RPMI8226 (cell line): ENCODE results near the gene CELF4.

Experiments
- DNase-seq: peaks from one replicate; pipeline ENCODE4 v3.0.0-alpha.2; 2015

CELF4 gene

DNA sequence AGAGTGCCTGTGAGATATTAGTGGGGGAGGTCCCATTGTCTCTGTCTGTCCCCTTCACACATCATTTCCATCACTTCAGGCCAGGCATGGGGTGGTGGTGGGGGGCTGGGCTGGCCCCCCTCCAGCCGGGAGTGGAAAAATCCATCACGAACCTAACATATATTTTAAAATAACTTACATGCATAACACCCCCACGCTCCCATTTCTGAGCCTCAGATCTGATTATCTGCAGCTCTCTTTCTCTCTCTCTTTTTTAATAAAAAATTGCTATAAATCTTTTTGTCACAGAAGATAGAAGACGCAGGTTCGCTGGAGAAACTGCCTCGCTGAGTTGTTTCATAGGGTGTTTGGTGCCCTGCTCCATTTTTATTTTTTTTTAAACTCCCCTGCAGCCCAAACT is 159.8 kb downstream of the CELF4 start:
- no peak for DNase-seq

DNA sequence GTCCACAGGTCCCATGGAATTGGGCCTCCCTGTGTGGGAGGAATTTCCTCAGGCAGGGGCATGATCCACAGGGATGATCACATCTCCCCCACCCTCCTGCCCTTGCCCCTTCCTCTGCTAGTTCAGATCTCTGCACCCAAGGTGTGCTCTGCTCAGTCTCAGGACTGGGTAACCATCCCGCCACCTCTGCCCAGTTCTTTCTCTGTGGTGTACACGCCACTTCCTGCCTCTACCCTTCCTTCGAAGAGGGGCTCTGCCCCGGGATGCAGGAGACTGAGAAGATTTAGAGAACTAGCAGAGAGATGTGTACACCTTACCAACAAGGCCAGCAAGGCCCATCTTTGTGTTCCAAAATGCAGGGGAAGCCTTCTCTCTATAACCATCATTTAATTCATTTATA is 160.4 kb downstream of the CELF4 start:
- DNase-seq: no peak

DNA sequence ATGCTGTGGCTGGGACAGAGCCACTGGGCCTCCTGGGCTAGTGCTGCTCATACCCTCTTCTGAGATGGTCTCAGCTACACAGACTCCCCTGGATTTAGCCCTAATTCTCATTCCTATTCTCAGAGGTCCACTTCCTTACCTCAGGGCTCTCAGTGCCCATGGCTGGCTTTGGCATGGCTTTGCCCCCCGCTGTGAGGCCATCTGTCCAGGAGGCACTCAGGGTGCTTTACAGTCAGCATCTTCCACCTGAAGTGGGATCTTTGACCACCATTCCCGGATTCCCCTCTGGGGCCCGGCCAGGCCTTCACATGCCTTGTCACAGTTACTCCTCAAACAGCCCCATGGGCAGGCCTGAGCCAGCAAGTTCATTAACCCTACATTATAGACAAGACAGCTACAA is 161.8 kb downstream of the CELF4 start:
- DNase-seq: no peak

DNA sequence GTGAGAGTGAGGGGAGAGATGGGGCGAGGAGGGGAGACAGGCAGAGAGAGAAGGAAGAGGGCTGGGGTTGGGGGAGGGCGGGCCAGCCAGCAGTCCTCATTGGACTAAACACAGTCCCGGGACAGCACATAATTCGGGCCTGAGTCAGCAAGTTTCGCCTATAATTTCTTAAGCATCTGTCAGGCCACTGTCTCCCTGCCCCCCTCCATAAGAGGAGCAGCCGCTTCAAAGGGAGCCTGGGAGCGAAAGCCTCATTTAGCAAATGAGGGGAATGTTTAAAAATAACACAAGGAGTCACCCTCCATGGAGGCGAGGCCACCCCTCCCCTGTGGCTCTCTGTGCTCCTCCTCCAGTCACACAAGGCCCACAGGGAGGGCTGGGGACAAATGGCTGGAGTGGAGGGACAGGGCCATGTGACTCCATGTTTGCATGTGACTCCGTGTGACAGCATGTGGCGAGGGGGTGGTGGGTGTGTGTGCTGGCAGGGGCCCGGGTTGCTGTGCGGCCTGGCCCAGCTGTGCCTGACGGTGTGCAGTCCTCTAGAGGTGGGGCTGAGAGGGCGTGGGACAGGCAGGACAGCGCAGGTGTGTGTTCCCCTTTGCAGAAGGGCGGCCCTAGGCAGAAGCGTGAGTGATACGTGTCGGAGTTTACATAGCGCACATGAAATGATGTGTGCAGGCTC is 162.4 kb downstream of the CELF4 start:
- peak; percentile 49 for DNase-seq

DNA sequence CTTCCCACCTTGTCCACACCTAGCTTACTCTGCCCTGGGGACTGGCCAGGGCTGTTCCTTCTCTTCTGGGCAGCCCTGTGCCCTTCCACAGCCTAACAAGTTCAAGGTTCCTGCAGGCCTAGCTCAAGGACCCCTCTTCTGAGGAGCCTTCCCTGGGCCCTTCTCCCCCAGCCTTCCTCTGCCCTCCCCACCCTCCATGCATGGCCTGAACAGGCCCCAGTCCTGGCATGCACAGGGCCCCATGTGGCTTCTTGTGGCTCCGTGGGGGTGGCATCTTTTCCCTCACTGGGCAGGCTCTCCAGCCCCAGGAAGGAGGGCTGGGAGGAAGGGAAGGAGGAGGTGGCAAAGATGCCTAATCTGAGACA is 162.9 kb downstream of the CELF4 start:
- DNase-seq: no peak

DNA sequence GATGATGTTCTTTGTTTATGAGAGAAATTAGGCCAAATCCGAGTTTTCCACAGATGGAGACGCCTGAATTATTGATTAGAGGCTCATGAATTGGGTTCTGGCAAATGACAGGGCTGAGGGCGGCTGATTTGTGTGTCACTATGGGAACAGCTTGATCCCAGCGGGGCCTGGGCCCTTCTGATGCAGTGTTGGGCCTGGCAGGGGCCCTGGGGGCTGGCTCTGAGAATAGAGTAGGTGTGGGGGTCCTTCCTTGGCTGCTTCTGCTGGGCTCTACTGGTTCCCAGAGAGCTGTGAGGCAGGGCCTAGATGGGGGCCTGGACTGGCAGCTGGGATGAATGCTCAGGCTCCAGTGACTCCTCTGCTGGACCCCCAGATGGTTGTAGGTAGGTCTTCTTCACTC is 164.8 kb downstream of the CELF4 start:
- DNase-seq: no peak

DNA sequence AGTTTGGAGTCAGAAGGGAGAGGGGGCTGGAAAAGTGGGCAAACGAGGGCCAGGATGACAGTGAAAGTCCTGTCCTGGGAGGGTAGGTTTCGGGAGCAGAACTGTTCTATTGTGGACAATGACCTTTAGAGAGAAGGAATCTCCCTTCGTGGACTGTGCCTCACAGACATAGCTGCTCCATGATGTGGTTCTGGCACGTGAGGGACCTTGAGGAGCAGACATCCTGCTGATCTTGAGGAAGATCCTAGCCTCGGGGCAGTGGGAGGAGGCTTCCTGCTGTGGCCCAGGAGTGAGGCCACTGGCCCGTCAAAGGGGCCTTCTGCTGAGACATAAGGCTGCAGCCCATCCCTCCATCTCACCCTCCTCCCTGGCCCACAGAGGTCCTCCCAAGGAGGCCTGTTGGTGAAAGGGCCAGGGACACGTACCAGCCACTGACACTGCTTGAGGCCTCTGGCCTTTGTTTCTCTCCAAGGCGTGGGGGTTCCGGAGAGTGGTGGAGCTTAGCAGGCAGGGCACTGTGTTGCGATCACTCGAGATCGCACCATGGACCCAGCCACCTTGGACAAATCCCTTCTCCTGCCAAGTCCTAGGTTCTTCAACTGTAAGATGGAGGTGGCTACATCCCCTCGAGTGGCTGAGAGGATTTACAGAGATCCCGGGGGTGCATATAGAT is 167.2 kb downstream of the CELF4 start:
- no peak for DNase-seq

DNA sequence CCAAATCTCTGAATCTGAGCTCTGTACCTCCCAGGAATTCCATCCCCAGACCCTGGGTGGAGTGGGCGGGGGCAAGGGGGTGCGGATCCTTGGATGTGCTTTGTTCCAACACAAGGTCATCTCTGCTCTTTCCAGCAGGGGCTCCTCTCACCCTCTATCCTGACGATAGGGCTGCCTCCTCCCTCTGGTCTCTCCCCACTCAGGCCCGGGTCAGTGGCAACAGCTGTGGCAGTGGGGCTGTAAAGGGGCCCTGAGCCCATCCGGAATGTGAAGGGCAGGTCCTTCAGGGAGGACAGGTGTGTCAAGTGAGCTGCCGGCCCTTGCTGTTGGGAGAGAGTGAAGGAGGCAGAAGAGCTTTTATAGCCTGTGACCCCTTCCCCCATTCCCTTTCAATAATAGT is 167.8 kb downstream of the CELF4 start:
- DNase-seq: no peak

DNA sequence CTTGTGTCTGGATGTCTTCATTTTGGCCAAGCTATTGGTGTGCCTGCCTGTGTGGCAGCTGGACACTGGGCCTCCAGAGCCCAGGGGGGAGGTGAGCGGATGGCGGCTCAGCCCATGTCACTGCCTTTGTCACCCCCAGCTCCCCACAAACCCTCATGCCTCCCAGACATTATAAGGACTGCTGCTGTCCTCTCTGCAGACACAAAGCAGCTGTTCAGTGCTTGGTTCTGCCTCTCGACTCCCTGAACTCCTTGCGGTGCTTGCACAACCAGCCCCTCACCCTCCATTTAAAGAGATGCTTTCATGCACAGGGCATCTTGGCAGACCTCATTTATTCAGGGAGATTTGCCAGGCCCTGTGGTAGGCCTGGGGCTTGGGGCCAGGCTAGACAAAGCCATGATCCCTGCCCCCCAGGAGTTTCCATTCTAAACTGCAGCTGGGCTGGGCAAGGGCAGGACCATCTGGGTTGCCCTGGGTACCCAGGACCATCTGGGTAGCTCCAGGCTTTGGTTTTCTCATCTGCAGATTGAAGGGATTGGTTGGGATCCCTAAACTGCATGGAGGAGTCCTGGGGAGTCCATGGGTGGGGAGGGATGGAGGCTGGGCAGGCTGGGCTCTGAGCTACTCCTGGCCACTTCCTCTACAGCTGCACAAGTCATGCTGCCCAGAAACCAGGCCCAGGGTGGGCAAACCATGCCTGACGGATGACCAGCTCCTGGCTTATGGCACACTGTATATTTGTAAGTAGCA is 168.5 kb downstream of the CELF4 start:
- no peak for DNase-seq

DNA sequence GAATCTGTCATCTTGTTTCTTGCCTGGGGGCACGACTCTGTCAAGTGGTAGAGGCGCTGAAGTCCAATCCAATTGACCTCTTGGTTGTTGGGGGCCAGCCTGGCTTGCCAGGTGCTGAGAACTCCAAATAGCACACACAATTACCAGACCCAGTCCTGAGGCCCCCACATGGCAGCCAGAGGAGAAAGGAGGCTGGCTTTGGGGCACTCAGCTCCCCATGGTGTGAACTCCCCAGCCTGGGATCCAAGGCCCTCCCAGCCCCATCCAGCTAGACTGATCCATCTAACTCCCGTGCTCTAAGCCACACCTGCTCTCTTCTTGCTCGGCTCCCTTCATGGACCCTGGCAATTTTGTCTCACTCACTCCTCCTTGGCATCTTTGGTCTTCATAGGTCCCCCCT is 170.0 kb downstream of the CELF4 start:
- DNase-seq: no peak

DNA sequence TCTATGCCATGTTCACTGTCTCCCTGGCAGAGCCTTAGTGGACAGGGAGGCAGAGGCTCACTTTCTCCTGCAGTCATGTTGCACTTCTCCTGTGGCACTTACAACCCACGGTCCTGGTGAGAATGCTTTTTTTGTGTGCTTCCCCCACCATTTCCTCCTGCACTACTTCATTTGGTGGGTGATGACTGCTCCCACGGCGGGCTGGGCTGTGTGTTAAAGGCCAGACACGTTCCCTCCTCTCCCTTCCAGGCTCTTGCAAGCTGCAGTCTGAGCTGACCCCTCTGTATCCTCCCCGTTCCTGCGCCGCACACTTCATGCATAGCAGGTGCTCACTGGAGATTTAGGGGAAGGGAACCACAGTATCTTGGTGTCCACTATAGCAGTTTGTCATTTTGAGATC is 170.5 kb downstream of the CELF4 start:
- DNase-seq: no peak

DNA sequence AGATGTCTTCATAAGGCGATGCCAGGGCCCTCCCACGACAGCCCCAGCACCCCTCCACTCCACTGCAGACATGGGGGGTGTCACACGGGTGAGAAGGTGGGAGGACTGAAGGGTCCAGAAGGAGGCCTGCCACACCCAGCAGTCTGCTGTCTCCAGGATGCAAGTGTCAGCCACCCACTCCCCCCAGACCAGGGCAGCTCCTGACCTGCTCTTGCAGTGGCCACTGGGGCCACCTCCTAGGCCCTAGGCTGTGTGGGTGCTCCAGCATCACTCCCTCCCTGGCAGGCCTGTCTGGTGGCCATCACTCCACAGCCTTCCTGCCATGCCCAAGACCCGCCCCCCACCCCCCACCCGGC is 171.0 kb downstream of the CELF4 start:
- no peak for DNase-seq

DNA sequence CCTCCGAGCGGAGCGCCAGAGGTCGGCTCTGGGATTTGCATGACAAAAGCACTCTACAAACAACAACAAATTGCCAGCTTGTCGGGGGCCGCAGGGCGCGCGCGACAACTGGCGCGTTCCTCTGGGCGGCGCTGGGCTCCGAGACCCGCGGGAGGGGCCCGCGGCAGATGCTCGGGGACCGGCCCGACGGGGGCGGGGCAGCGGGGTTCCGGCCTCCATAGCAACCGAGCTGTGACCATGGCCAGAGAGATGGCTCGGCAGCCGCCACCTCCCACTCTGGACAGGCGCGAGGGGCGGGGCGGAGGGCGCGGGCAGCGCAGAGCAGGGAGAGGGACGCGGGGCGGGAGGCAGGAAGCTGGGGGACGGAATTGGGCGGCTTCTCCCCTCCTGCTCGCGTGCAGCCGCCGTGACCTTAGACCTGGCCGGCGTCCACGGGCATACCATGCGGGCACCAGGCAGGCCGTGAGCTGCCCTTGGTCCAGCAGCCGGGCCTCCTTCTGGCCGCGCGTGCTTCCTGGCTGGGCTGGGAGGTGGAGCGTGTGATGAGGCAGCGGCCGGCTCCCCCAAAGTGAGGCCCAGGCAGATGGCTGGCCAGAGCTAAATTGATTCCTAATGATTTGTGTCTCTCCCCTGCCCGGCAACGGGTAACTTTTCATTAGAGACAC is 171.5 kb downstream of the CELF4 start:
- DNase-seq: peak; percentile 54

DNA sequence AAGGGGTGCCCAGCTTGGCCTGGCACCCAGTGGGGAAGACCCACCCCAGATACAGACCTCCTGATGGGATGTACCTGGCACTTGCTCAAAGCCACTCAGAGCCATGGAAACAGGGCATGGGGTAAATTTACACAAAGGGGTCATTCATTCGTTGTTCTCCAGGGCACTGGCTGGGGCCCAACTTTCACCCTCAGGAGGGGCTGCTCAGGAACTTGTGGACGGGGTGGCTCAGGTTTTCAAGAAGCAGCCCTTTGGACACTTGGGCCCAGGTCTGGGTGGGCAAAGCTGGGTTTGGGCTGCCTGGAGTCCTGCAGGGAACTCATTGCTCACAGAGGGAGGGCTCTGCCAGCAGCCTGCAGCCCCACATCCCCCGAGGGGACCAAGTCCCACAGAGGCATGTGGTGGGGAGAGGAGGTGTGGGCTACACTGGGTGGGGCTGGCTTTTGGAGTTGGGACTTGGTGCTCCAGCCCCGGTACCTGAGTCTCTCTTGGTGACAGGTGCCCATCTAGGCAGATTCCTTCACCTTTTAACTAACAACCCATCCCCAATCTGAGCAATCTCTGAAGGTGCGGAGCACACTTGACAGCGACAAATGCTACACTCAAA is 172.3 kb downstream of the CELF4 start:
- no peak for DNase-seq

DNA sequence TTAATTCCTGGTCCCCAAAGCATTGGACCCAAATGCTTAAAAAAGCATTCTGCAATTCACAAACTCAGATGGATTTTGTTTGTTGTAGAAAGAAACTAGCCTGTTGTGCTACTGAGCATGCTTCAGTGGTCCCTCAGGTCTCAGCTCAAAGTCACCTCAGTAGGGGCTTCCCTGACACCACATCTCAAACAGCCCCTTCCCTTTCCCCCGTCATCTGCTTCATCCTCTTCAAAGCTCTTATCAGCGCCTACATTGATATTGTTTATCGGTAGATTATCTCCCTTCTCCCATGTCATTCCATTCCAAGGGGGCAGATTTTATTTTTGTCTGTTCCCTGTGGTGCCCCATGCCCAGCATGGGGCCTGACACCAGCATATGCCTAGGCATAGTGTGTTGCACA is 172.9 kb downstream of the CELF4 start:
- no peak for DNase-seq

DNA sequence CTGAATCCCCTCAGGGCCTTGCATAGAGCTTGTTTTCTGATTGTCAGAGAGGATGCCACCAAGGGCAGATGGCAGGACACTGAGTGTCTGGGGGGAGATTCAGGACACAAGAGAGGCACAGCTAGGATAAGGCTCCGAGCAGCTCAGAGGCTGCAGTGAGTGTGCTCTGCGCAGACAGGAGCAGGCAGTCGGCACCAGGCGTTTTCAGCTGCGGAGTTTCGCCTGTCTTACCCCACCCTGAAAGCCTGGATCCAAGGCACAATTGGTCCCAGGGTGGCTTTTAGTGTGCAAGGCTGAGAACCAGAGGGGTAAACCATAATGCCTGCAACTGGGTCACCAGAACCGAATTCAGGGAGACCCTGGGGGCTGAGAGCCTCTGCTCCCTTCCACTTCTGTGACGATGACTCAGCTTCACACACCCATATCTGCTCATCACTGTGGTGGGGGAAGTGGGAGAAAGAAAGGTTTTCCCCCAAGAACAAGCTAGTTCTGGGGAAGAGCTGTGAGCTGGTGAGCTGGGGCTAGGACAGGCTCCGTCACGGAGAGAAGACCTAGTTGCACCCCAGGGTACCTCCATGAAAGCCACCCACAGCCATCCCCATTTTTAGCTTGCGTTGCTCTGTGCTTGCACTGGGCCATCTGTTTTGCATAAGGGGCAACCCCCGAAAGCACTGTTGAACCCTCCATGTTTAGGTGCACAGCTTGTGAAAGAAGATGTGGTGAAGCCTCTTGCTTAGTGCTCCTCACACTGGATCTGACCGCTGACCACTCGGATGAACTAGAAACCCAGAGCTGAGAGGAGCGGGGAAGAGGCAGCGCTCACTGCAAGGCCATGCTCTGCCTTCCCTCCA is 173.7 kb downstream of the CELF4 start:
- DNase-seq: no peak

DNA sequence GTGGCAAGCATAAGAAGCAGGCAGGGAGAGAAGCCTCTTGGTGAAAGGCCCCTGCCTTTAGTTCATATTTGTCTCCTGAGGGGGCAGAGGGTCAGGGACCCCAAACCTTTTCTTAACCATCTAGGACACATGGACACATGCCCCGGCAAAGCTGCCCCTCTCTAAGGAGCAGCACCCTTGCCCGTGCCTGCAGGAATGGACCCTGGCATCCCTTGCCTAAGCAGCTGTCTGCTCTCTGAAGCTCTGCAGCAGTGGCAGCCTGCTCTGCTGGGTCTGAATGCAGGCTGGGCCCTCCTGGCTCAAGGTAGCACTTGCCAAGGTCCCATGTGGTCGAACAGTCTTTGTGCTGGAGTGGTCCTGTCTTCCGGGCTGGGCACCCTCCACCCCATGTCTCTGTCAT is 174.4 kb downstream of the CELF4 start:
- no peak for DNase-seq

DNA sequence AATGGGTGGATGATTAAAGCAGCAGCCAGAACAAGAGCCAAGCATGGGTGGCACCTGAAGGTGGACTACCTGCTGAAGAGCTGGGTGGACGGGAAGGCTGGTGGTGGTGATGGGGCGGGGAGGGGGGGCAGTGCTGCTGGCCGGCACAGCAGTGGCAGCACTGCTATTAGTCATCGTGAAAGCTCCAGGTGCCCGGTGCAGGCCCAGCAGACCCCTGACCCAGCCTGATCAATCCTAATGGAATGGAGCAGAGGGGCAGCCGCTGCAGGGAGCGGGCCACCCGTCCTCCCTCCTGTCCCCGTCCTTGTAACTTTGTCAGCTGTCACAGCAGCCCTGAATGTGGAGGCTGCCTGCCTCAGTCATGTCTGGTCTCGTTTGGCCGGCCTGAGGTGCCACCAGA is 174.9 kb downstream of the CELF4 start:
- no peak for DNase-seq

DNA sequence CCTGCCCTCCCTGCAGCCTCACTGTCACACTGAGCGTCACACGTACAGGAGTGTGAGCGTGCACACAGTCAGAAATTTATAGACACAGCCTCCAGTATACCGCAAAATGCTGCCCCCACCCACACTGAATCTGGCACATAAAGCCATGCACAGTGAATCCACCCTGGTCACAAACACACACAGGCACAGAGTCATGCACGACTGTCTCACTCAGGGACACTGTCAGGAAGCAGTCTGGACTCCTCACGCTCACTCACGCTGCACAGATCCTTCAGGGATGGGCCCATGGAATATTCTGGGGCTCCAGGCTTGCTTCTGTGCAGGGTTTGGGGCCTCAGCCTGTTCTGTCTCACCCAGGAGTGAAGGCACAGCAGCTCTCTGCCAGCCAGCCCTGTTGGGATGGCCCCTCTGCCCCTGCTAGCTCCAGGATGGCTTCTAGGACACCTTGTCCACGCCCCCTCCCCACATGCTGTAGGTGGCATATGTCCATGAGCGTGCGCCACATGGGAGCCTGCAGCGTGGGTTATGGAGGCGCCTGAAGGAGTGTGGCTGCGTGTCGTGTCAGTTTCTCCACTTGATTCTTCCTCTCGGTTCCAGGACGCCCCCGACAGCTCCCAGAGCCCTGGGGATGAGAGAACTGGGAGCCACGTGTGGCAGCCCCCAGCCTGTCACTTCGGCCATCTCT is 175.8 kb downstream of the CELF4 start:
- no peak for DNase-seq

DNA sequence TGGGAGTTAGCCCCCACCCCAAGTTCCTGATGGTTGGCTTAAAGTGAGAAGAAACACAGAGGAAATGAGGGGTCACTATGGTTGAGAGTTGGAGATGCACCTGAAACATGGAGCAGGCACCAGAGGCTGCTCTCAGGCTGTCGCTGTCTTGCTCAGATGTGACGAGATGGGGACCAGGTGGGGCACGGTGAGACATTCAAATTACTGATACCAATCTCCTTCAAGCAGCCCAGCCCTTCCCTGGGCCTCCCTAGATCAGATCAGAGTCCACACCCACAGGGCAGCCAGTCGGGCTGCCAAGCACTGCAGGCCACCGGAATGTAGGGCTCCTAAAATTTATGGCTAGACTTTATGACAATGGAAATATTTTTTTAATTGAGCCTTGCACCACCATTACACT is 176.6 kb downstream of the CELF4 start:
- DNase-seq: no peak

DNA sequence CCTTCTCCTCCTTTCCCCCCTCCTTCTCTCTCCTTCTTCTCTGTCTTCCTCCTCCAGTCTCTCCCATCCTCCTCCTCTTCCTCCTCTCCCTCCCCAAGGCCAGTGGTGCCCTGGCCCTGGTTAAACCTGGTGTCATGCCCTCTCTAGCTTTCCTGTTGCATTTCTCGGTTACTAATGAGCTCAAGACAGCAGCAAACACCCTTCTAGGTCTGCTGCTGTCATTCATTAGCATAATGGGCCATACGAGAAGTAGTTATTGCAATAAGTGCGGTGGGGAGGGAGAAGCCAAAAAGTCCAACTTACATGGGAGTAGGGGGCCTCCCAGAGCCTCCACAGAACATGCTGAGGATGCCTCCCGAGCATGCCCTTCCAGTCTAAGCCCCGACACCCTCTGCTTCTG is 177.2 kb downstream of the CELF4 start:
- no peak for DNase-seq
